D721Med (cell line): ENCODE data around the gene SERPINA7.
"Not testable (repeated sequence)": the region's sequence is repeated elsewhere in the genome, so short reads cannot be mapped to it uniquely, and the experiment has no call there.

Source experiments
- DNase-seq: peaks from one replicate; pipeline ENCODE4 v3.0.0; 2011; ENCODE audit warnings: low spot score; ENCODE audit not compliant: insufficient read length
- FAIRE-seq: peaks from 2 replicates; lab custom pipeline; 2011; peaks lifted over from hg19 to GRCh38; lab: Jason Lieb, UNC
- CTCF ChIP-seq: IDR thresholded peaks from 2 replicates; pipeline ENCODE4 v1.5.1; 2012; ENCODE audit warnings: mild to moderate bottlenecking, control low read depth; ENCODE audit not compliant: insufficient read depth; ENCODE audit errors: missing control alignments

Gene SERPINA7

GRCh38 chrX:106005684-106006083 is 32.8 kb downstream of the SERPINA7 start:
- FAIRE-seq (no peak), DNase-seq (no peak)
- TF ChIP-seq CTCF = no peak

- not testable (repeated sequence) for DNase-seq, FAIRE-seq
These were observed 37.9 kb downstream of the SERPINA7 start for GRCh38 chrX:106000609-106001008.

- DNase-seq = no peak
- FAIRE-seq = no peak
- TF ChIP-seq CTCF = no peak
These were observed 38.3 kb downstream of the SERPINA7 start for GRCh38 chrX:106000203-106000602.

- no peak for FAIRE-seq
- no peak for DNase-seq
- TF ChIP-seq CTCF = no peak
These were observed 39.2 kb downstream of the SERPINA7 start for GRCh38 chrX:105999294-105999693.

GRCh38 chrX:105988487-105988886 is 50.0 kb downstream of the SERPINA7 start:
- DNase-seq, FAIRE-seq: not testable (repeated sequence)
